Measurements from ENCODE around the gene CTSW.

CTSW gene

DNA sequence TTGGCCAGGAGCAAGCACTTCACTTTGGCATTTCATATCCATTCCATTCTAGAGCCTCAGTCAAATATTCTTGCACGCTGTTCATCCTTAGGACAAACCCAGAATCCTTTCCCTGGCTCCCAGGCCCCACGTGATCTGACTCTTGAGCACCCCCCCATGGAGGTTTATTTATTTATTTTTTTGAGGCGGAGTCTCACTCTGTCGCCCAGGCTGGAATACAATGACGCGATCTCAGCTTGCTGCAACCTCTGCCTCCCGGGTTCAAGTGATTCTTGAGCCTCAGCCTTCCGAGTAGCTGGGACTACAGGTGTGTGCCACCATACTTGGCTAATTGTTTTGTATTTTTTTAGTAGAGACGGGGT is 52.9 kb downstream of the CTSW start:
- no peak for DNase-seq

Data from activated CD8-positive, alpha-beta memory T cell treated with anti-CD3 and anti-CD28 coated beads, Interleukin-2, amount 50 U/mL, for 48 hours (primary cell).